ENCODE results near the gene LIPK.
"Not testable (repeated sequence)": the region's sequence is repeated elsewhere in the genome, so short reads cannot be mapped to it uniquely, and the experiment has no call there.

The LIPK gene

GRCh38 chr10:88721392-88721791 lies 15.3 kb downstream of the LIPK start:
- DNase-seq: no peak

- DNase-seq: no peak
Observed at GRCh38 chr10:88725798-88726197, 19.7 kb downstream of the LIPK start.

GRCh38 chr10:88728107-88728763 lies 22.2 kb downstream of the LIPK start:
- DNase-seq: peak; percentile 86

GRCh38 chr10:88730864-88731263 lies 24.8 kb downstream of the LIPK start:
- no peak for DNase-seq

GRCh38 chr10:88731296-88731695 lies 25.2 kb downstream of the LIPK start:
- DNase-seq: no peak

- no peak for DNase-seq
Observed at GRCh38 chr10:88733215-88733614, 27.2 kb downstream of the LIPK start.

GRCh38 chr10:88735661-88736060 lies 29.6 kb downstream of the LIPK start:
- DNase-seq: no peak

- DNase-seq: not testable (repeated sequence)
Observed at GRCh38 chr10:88741921-88742320, 35.9 kb downstream of the LIPK start.

GRCh38 chr10:88742448-88742847 lies 36.4 kb downstream of the LIPK start:
- no peak for DNase-seq

- DNase-seq: no peak
Observed at GRCh38 chr10:88744002-88744401, 38.0 kb downstream of the LIPK start.

- no peak for DNase-seq
Observed at GRCh38 chr10:88745633-88746032, 39.6 kb downstream of the LIPK start.

- no peak for DNase-seq
Observed at GRCh38 chr10:88754287-88754686, 48.2 kb downstream of the LIPK start.

GRCh38 chr10:88755753-88756152 lies 49.7 kb downstream of the LIPK start:
- DNase-seq: no peak

- no peak for DNase-seq
Observed at GRCh38 chr10:88756660-88757059, 50.6 kb downstream of the LIPK start.

- no peak for DNase-seq
Observed at GRCh38 chr10:88759366-88760101, 53.5 kb downstream of the LIPK start, which contains the start of gene LIPN. LIPN (plus strand) TSS chr10:88760020; CDS start chr10:88761406, 1,386 bp downstream.

- DNase-seq: no peak
Observed at GRCh38 chr10:88762906-88763305, 56.9 kb downstream of the LIPK start.

GRCh38 chr10:88763441-88763840 lies 57.4 kb downstream of the LIPK start:
- DNase-seq: no peak

- no peak for DNase-seq
Observed at GRCh38 chr10:88764110-88764509, 58.1 kb downstream of the LIPK start.

- DNase-seq: no peak
Observed at GRCh38 chr10:88765816-88766215, 59.8 kb downstream of the LIPK start.

GRCh38 chr10:88769384-88769783 lies 63.3 kb downstream of the LIPK start:
- DNase-seq: no peak

- DNase-seq: no peak
Observed at GRCh38 chr10:88781206-88781605, 75.2 kb downstream of the LIPK start.

GRCh38 chr10:88782222-88782621 lies 76.2 kb downstream of the LIPK start:
- no peak for DNase-seq

- DNase-seq: no peak
Observed at GRCh38 chr10:88783724-88784123, 77.7 kb downstream of the LIPK start.

- no peak for DNase-seq
Observed at GRCh38 chr10:88786032-88786770, 80.2 kb downstream of the LIPK start.

Measured in activated CD8-positive, alpha-beta memory T cell treated with anti-CD3 and anti-CD28 coated beads, Interleukin-2, amount 50 U/mL, for 48 hours (primary cell).